ENCODE results near the gene RGS5.

DNA sequence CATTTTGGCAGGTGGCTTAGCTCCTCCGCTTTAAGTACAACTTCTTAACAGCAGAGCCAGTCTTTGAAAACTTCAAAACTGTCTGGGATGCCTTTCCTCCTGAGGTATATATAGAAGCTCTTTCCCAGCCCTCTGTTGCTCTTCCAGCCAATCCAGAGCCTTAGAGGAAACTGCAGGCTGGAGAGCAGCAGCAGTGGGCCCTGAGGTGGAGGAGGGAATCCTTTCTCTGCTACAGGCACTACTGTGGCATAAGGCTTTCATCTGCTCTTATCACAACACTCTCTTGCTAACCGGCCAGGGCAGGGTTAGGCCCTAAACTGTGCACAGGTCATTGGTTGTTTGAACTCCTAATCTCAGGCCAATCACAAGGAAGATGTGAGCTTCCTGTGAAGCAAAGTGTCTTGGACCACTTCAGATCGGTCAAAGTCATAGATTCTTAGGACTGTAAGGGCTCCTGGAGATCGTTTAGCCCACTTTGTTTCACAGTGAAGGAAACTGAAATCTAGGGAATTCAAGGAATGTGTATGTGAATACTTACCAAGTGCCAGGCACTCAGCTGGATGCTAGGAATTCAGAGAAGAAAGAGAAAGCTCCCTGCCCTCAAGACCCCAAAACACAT is at the start of gene RGS5:
- TF ChIP-seq, protein P1, sequence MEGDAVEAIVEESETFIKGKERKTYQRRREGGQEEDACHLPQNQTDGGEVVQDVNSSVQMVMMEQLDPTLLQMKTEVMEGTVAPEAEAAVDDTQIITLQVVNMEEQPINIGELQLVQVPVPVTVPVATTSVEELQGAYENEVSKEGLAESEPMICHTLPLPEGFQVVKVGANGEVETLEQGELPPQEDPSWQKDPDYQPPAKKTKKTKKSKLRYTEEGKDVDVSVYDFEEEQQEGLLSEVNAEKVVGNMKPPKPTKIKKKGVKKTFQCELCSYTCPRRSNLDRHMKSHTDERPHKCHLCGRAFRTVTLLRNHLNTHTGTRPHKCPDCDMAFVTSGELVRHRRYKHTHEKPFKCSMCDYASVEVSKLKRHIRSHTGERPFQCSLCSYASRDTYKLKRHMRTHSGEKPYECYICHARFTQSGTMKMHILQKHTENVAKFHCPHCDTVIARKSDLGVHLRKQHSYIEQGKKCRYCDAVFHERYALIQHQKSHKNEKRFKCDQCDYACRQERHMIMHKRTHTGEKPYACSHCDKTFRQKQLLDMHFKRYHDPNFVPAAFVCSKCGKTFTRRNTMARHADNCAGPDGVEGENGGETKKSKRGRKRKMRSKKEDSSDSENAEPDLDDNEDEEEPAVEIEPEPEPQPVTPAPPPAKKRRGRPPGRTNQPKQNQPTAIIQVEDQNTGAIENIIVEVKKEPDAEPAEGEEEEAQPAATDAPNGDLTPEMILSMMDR (IDR thresholded peaks at IDR 0.05; ENCODE audit: low read depth, low read length, poor library complexity, severe bottlenecking) = no peak
- no peak for TF ChIP-seq EZH2phosphoT487 (IDR thresholded peaks at IDR 0.05; ENCODE audit: borderline replicate concordance, low read length)
